Stimulated activated CD4-positive, alpha-beta T cell treated with anti-CD3 and anti-CD28 coated beads, Interleukin-12 subunit alpha, Interleukin-12 subunit beta, amount 100 ng/mL, for 24 hours (primary cell): ENCODE measurements around the gene RNF151.
A peak's percentile ranks its signal among the peaks of the same experiment; 100 is the strongest.
"Not testable (repeated sequence)": the region's sequence is repeated elsewhere in the genome, so short reads cannot be mapped to it uniquely, and the experiment has no call there.

Source experiments
- DNase-seq, 2 experiments: peaks; one replicate each; pipeline ENCODE4 v3.0.0-alpha.2; 2020; ENCODE audit warnings: low read depth in 2 of 2

RNF151 gene

GRCh38 chr16:1966460-1966859, at the start of gene RNF151:
Gene RNF151, plus strand, starts transcription at chr16:1966856. Its CDS starts 26 bp downstream, at chr16:1966882.
- no peak for DNase-seq

GRCh38 chr16:1917056-1917664, 49.5 kb upstream of the RNF151 start:
- no peak for DNase-seq

DNA sequence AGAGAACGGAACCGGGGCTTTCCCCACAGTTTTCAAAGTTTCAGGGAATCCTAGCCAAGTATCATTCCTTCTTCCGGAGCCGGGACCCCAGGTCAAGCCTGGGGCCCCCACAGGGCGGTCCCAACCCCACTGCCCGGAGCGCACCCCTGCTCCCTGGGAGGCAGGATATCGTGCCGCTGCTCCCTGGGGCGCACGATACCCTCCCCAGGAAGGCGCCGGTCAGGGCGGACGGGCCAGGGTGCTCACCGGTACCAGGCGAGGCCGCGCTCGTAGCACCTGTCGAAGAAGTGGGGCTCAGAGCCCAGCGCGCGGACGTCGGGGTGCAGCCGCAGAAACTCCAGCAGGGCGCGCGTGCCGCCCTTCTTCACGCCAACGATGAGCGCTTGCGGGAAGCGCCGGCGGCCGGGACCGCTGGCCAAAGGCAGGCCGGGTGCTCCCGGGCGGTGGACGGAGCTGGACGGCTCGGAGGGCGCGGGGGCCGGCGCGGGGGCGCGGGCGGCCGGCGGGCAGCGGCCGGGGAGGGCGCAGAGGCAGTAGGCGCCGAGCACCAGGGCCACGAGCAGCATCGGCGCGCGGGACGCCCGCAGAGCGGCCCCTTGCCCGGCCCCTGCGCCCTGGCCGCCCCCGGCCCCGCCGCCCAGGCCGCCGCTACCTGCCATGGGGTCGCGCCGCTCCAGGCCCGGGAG, 48.8 kb upstream of the RNF151 start:
- DNase-seq = no peak

DNA sequence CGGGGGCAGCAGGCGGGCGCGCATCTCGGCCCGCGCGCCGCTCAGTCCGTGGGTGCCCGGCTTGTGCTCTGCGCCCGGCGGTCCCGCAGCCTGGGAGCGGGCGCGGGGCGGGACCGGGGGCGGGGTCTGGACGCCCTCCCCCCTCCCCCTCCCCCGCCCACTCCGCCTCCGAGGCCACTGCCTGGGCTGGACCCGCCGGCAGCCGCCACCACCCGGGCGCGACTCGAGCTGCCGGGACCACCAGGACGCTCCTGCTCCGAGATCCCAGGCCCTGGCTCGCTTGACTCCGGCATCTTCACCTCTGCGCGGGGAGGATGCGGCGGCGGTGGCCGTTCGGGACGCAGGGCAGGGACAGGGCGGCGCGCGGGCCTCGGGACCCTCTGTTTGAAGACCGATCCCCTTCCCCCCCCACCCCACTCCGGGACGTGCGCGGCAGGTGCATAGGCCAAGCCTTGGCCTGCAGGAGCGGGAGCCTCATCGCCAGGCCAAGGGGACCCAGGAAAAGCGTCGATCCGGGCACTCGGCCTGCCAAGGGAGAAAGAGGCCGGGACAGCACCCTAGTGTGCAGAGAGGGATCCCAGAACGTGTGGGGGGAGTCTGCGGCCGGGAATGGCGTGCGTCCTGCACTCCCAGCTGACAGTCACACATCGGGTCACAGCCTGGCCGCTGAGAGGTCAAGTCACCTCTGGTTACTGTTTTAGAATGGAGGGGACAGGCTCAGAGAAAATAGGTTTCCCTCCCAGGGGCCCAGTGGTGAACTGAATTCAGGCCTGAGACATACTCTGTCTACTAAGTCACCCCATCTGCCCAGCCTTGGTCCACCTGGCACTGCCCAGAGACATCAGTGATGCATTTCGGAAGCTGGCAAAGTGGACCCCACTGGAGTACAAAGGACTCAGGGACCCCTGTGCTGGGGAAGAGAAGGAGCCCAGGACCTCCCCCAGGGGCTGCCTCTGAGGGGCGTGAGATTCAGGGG, 48.0 kb upstream of the RNF151 start, which contains the start of gene HS3ST6:
Gene HS3ST6, minus strand, starts transcription at position 65 of the 976 bp plus-strand sequence. CDS start 92 bp downstream, outside the sequence.
- no peak for DNase-seq

DNA sequence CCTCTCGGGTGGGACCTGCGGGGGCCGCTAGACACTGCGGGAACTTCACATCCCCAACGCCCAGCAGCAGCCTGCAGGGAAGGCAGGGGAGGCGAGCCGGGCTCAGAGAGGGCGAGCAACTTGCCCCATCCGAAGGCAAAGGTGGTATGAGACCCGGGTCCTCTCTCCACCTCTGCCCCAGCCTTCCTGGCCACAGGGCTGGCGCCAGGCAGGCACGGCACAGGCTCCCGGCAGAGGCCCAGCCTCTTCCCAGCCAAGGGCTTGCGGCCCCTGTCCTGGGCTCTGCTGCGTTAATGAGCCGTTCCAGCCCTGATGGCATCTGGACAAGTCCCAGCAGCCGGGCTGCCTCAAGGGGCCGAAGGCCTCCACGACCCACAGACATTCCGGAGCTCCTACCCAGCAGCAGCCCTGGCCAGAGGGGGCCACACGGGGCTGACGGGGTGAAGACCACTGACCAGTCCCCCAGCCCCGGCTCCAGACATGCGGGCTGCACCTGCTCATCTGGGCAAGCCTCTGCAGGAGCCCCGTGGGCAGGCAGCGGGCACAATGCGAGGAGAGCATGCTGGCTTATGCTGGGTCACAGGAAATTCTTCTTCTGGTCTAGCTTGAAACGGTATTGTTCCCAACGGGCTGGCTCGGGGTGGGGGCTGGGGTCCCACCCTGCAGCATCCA, 47.2 kb upstream of the RNF151 start:
- DNase-seq = no peak

GRCh38 chr16:1920122-1920521, 46.5 kb upstream of the RNF151 start:
- not testable (repeated sequence) for DNase-seq

GRCh38 chr16:1920727-1921171, 45.9 kb upstream of the RNF151 start:
- DNase-seq = no peak

DNA sequence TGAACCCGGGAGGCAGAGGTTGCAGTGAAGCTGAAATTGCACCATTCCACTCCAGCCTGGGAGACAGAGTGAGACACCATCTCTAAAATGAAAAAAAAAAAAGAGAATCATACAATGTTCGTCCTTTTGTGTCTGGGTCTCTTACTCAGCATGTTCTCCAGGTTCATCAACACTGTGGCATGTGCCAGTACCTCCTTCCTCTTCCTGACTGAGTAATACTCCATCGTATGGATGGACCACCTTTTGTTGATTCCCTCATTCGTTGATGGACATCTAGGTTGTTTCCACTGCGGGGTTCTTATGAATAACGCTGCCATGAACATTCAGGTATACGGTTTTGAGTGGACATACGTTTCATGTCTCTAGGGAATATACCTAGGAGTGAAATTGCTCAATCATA, 44.3 kb upstream of the RNF151 start:
- no peak for DNase-seq

DNA sequence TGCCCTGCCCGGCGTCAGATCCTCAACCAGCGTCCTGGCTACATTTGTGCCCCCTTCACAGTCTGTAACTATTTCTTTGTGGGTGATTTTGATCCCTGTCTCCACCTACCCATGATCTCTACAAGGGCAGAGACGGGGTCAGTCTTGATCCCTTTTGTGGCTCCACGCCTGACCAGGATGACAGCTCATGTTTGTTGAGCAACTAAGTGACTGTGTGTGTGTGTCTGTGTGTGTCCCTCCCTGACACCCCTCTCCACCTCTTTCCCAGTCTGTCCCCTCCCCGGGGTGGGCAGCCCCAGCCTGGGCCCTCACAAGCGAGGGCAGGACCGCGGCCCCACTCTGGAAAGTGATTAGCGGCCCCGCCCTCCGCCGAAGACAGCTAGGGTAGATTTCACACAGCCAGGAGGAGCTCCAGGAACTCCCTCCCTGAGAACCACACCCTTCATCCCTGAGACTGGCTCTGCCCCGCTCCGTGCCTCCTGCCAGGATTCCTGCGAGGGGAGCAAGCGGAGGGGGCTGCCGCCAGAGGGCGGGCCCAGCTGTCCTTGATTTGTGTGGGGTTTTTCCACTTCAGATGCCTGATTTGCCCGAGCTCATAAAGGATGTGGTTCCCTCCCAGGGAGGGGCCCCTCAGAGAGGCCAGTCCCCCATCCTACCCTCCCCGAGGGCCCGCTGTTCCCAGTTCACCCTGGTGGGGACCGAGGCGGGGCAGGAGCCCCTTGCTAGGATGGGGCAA, 43.2 kb upstream of the RNF151 start:
- DNase-seq = no peak

DNA sequence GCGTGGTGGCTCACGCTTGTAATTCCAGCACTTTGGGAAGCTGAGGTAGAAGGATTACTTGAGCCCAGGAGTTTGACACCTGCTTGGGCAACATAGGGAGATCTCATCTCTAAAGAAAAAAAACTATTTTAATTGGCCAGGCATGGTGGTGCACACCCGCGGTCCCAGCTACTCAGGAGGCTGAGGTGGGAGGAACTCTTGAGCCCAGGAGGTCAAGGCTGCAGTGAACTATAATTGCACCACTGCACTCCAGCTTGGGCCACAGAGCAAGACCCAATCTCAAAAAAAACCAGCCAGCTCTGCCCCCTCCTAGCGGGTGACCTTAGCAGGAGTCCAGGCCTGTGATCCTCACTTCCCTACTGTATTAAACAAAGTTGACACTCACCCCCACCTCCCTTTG, 42.6 kb upstream of the RNF151 start:
- no peak for DNase-seq

DNA sequence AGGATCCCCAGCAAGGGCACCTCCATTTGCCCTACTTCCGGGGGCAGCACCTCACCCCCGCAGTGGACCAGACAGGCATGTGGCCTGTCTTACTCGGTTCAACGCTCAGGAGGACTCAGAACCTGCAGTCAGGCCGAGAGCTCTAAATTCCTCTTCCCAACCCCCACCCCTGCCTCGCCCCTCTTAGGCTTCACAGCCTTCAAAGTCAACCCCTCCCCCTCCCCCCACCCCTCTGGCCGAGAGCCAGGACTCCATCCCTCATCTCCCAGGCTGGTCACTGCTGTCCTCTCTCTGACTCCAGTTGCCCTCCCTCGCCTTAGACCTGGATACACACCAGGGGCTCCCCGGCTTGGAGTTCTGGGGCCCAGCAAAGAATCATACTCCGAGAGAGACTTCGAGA, 40.4 kb upstream of the RNF151 start:
- no peak for DNase-seq

DNA sequence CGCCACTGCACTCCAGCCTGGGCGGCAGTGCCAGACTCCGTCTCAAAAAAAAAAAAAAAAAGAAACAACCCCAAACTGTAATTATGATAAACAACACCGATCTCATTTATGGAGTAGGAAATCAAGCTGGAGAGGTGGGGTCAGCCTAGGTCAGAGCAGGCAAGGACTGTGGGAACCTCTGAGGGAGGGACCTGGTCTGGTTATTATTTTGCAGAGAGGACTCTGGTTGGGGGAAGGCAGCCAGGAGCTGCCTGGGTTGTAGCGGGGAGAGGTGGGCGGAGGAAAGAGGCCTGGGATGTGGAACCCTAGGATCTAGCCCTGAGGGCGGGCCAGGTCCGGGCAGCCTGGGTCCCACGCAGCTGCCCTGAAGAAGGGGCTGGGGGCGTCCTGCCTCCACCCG, 37.6 kb upstream of the RNF151 start:
- no peak for DNase-seq

- DNase-seq = peak; percentile 90
These were observed 36.9 kb upstream of the RNF151 start for GRCh38 chr16:1929578-1930337.

DNA sequence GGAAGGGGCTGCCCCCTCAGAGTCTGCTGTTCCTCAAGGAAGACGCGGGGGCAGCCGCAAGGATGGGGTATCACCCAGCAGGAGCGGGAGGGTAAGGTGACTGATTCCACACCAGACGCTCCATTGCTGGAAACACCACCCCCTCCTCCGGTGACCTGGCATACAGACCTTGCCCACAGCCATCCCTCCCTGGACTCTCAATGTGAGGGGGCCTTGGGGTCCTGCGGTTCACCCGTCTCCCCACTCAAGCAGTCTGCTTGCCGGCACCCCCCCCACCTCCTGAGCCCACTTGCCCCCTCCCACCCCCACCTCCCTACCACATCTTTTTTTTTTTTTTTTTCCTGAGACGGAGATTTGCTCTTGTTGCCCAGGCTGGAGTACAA, 36.3 kb upstream of the RNF151 start:
- DNase-seq = no peak

DNA sequence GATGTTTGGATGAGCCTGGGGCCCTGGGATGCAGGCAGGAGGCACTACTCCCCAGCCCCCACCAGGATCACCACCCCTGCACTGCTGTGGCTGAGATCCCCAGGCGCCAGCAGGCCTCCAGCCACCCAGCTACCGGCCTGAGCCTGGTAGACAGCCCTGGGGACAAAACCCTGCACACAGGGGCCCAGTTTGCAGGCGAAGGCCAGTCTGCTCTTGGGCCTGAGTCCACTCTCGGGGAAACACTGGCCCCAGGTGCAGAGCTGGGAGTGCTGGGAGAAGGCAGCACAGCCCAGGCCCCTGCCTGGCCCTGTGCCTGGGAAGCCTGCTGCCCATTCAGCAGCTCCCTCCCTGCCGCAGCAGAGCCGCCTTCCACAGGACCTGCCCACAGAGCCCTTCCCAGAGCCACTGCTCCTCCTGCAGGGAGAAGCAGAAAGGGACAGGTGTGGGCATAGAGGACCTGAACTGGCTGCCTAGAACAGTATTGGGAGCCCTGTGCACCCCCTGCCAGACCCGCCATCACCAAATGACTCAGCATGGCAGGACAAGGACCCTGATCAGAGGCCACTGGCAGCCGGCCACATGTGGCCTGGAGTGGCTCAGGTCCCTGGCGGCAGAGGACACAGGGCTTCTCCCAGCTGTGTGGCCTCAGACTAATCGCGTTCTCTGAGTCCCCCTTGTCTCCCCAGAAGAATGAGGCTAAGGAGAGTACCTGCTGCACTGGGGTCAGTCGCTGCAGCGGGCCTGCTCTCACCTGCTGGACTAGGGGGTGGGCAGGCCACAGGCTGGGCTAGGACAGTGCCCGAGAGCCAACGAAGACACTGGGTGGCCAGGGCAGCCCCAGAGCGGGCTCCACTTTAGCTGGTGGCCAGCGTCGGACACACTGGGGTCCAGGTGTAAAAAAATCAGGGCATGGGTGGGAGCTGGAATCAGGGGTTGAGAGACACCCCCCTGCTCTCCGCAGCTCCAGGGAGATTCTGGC, 34.3 kb upstream of the RNF151 start:
- no peak for DNase-seq

- no peak for DNase-seq
These were observed 33.5 kb upstream of the RNF151 start for GRCh38 chr16:1933097-1933661.

GRCh38 chr16:1936945-1937479, 29.6 kb upstream of the RNF151 start:
- DNase-seq = no peak

GRCh38 chr16:1938316-1938715, 28.3 kb upstream of the RNF151 start:
- DNase-seq = no peak
